ENCODE results near the gene DYNLRB1.
"Not testable (repeated sequence)": the region's sequence is repeated elsewhere in the genome, so short reads cannot be mapped to it uniquely, and the experiment has no call there.

Gene DYNLRB1

DNA sequence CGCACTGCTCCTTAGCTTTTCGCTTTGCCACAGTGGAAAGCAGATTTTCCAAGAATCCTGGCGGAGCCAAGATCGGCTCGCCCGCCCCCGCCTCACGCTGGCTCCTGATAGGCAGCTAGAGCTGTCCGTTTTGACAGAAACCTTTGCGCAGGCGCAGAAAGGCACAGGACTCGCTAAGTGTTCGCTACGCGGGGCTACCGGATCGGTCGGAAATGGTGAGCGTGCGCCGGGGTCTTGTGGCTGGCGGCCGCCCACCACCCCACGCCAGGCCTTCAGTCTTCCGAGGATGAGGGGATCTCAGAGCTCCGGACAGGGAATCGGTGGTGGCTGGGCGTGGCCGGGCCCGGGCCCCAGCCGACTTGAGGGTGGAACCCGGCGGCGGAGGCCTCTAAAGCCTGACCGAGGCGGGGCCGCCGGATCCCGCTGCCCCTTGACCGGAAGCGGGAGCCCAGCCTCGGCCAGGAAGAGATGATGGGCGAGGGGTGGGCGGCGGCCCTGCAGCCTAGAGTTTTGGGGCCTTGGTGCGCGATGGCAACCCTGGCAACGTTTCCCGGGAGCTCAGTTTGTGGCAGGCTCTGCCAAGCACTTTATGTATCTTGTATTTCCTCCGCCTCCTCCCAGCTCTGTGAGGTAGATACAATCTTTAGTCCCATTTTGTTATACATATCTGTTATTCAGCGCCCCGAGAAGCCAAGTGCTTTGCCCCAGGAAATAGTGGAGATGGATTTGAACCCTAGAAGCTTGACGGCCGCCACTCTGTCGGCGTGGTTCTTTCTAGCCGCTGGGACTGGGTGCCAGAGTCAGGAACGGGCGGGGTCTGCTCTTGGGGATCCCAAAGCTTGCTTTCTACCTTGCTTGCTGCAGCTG, at the start of gene DYNLRB1:
Gene DYNLRB1 (plus strand): TSS at position 176 of the 867 bp plus-strand sequence. CDS start 37 bp downstream, at position 213.
- peak; percentile 99 for DNase-seq

DNA sequence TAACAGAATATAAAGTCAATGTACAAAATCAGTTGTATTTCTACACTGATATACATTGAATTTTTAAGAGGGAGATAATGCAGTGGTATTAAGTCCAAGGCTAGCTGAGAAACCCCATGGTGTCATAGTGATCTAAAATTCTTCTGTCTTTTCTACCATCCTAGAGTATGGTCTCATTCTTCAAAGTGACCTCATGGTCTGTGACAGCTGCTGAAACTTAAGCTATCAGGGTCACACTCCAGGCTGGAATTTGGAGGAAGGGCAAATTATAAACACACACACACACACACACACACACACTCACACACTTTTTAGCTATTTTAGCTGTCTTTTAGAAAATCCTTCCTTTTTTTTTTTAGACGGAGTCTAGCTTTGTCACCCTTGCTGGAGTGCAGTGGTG, 47.3 kb upstream of the DYNLRB1 start:
- no peak for DNase-seq

DNA sequence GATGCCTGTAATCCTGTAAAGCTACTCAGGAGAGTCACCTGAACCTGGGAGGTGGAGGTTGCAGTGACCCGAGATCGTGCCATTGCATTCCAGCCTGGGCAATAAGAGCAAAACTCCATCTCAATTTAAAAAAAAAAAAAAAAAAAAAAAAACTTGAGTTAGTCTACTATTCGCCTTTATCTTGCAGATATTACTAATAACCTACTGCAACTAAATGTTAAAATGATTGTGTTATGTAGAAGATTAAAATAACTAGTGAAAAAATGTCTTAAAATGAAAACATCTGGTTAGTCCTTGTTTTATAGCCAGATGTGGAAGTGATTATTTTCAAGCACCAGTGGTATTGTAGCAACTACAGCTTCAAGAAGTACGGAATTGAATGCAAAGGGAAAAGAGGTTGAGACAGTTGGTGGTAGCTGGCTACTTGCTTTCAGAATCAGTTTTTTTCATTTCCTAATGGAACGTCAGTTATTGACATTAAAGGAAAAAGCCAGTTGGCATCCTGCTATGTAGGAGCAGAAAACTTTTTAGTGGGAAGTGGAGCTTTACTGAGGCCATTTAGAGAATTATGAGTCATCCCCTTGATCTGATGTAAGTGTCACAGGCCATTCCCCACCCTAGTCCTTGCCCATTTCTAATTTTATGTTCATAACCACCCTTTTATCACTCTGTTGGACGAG, 43.8 kb upstream of the DYNLRB1 start:
- peak; percentile 20 for DNase-seq

DNA sequence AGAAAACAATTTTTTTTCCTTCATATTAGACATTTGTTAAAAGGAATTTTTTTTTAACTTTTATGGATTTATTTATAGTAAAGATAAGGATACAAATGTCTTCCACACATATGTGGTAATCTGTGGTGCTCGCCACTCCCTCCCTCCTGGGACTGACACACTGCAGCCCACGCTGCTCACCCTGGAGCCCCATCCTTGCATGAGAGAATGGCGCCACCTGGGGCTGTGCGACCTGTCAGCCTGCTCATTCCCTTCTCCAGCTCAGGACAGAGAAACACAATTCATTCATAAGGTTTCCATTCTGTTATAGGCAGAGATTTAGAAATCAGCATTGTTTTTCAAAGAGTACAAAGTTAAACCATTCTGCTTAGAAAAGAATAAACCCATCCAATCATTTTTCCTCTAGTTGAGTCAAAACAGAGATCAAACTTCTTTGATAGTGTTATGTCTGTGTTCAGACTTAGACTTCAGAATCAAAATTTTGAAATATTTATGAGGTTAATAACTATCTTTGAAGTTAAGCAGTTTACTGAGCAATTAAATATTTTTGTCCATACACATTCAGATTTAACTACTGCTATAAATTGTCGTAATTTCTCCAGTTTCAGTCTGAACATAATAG, 42.8 kb upstream of the DYNLRB1 start:
- DNase-seq = peak; percentile 66

DNA sequence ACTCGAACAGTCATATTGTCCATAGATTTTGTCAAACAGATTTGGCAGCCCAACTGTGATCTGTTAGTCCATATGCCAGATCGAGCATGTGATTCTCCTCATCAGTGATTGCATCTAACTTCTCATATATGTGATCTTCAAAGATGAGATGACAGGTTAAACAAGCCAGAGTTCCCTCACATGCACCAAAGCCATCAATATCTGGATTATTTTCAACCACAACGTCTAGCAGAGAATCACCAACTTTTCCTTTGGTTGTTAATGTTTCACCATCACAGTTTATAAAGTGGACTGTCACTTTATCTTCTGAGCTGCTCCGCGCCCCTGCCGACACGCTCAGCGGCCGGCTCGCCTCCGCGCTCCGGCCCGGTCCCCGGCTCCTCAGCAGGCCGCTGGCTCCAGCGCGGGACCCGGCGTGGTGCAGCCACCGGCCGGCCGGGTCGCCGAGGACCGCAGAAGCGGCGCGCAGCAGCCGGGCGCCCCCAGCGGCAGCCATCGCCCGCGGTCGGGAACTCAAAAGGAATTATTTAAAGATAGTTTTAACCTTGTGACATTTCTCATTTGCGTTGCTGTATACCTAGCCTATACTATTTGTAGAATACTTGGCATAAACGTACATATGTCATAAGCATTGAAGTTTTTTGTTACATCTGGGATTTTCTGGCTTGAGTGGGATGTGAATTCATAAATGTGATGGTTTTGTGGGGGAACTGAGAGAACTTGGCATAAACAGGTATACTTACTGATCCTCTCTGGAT, 40.1 kb upstream of the DYNLRB1 start:
- DNase-seq = no peak

DNA sequence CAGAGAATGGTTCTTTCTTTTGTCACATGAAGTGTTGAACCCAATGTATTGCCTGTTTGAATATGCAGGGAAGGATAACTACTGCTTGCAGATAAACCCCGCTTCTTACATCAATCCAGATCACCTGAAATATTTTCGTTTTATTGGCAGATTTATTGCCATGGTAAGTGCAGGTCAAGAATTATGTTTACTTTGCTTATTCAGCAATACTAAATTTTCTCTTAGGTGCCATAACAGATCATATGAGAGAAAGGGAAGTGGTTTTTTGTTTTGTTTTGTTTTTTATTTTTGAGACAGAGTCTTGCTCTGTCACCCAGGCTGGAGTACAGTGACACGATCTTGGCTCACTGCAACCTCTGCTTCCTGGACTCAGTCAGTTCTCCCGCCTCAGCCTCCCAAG, 36.6 kb upstream of the DYNLRB1 start:
- DNase-seq = no peak

DNA sequence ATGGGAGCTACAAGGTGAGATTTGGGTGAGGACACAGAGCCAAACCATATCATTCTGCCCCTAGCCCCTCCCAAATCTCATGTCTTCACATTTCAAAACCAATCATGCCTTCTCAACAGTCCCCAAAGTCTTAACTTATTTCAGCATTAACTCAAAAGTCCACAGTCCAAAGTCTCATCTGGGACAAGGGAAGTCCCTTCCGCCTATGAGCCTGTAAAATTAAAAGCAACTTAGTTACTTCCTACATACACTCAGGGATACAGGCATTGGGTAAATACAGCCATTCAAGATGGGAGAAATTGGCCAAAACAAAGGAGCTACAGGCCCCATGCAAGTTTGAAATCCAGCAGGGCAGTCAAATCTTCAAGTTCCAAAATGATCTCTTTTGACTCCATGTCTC, 34.1 kb upstream of the DYNLRB1 start:
- DNase-seq = not testable (repeated sequence)

DNA sequence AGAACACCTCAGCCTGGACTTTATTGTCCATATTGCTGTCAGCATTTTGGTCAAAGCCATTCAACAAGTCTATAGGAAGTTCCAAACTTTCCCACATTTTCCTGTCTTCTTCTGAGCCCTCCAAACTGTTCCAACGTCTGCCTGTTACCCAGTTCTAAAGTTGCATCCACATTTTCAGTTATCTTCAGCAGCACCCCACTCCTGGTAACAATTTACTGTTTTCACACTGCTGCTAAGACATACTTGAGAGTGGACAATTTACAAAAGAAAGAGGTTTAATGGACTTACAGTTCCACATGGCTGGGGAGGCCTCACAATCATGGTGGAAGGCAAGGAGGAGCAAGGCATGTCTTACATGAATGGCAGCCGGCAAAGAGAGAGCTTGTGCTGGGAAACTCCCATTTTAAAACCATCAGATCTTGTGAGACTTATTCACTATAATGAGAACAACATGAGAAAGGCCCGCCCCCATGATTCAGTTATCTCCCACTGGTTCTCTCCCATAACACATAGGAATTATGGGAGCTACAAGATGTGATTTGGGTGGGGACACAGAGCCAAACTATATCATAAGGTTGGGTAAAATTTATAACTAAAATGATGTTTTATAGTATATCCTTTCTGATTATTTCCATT, 32.5 kb upstream of the DYNLRB1 start:
- DNase-seq = not testable (repeated sequence)

DNA sequence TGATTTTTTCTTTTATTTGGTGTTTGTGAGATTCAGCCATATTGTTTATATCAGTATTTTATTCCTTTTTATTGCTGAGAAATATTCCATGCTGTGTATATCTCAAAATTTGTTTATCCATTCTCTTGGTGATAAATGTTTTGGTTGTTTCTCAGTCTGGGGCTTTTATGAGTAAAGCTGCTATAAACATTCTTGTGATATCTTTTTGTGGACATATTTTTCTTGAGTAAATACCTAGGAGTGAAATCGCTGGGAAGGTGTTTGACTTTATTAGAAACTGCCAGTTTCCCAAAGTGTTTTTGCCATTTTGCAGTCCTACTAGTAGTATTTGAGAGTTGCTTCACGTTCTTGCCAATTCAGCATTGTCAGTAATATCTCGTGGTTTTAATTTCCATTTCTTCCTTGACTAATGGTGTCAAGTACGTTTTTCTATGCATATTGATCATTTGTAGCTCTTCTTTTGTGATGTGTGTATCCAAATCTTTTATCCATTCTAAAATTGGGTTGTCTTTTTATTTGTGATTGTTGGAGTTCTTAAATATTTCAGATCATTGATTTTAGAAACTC, 31.1 kb upstream of the DYNLRB1 start:
- no peak for DNase-seq

DNA sequence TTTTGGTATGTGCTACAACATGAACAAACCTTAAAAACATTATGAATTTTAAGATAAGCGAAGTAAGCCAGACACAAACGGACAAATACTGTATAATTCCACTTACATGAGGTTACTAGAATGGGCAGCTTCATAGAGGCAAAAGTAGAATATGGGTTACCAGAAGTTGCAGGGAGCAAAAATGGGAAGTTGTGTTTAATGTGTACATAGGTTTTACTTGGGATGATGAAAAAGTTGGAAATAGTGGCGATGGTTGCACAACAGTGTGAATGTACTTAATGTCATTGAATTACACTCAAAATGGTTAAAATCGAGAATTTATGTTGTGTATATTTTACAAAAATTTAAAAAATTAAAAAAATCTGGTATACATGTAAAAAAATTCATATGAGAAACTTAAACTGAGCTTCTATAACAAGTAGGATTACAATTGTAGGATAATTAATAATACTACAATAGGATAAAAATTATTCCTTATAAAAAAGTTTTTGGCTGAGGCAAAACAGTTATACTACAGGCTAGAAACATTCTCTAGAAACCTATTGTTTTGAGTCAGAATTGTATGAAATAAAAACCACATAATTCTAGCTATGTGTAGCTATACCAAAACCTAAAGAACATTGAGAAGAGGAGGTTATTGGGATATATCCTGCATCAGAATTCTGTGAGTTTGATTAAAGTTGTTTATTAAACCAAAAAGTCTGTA, 24.8 kb upstream of the DYNLRB1 start:
- DNase-seq = no peak

DNA sequence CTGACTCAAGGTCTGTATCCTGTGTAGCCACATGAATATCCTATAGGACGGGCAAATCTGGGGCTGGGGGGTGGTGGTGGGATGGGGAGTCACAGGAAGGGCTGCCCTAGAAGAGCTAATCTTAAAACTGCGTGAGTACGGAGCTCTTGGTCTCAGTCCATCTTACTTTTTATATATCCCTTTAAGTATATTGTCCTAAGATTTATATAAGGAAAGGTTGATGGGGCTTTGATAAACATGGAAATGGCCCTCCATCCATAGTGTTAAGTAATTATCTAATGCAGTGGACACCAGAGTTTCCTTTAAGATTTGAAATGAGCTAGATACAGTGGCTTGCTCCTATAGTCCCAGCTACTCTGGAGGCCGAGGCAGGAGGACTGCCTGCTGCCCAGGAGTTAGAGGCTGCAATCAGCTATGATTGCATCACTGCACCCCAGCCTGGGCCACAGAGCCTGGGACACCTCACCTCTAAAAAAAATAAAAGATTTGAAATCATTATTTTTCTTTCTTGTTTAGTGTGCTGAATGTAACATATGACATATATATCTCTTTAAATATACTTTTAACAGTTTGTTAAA, 24.2 kb upstream of the DYNLRB1 start:
- DNase-seq = no peak

DNA sequence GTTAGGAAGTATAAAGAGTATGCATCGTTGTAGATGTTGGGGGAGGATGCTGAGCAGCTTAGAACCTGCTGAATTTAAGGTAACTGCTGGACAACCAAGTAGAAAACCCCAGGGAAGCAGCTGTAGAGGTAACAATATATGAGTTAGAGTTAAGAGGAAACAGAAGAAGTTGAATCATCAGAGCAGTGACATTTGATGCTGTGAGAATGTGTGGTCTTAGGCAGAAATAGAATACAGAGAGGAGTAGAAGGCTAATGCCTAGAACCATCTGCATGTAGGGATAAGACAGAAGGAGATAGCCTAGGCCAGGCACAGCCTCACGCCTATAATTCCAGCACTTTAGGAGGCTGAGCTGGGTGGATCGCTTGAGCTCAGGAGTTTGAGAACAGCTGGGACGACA, 22.6 kb upstream of the DYNLRB1 start:
- no peak for DNase-seq

DNA sequence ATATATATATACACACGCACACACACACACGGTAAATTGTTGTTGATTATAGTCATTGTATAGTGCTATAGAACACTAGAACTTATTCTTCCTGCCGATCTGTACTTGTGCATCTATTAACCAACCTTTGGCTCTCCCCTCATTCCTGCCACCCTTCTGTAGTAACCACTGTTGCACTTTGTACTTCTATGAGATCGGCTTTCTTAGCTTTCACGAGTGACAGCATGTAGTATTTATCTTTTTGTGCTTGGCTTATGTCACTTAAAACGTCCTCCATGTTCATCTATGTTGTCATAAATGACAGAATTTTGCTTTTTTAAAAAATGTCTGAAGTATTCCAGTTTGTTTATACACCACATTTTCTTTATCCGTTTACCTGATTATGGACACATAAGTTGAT, 20.9 kb upstream of the DYNLRB1 start:
- no peak for DNase-seq

DNA sequence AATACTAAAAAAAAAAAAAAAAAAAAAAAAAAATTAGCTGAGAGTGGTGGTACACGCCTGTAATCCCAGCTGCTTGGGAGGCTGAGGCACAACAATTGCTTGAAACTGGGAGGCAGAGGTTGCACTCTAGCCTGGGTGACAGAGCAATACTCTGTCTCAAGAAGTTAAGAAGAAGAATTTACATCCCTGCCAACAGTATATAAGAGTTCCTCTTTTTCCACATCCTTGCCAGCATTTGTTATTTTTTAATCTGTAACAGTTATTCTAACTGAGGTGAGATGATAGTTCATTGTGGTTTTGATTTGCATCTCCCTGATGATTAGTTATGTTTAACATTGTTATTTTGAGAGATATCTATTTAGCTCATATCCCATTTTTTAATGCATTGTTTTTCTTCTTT, 20.3 kb upstream of the DYNLRB1 start:
- no peak for DNase-seq

DNA sequence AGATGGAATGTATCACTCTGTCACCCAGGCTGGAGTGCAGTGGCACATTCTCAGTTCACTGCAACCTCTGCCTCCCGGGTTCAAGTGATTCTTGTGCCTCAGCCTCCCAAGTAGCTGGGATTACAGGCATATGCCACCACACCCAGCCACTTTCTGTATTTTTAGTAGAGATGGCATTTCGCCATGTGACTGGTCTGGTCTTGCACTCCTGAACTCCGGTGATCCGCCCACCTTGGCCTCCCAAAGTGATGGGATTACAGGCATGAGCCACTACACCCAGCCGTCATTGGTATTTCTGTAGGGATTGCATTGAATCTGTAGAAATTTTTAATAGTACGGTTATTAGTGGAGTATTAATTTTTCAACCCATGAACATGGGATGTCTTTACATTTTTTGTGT, 18.6 kb upstream of the DYNLRB1 start:
- not testable (repeated sequence) for DNase-seq

DNA sequence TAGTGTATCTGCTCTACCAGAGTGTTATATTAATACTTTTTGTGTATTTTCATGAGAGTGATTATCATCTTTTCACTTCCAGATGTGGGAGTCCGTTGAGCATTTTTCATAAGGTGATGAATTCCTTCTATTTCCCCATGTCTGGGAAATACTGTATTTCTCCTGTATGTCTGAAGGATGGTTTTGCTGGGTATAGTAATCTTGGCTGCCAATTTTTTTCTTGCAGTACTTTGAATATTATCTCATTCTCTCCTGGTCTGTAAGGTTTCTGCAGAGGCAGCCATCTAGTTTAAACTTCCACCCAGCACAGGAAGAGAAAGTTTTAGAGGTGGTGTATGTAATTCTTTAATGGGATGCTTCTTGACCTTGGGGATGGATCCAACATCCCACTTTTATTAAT, 15.4 kb upstream of the DYNLRB1 start:
- DNase-seq = no peak

DNA sequence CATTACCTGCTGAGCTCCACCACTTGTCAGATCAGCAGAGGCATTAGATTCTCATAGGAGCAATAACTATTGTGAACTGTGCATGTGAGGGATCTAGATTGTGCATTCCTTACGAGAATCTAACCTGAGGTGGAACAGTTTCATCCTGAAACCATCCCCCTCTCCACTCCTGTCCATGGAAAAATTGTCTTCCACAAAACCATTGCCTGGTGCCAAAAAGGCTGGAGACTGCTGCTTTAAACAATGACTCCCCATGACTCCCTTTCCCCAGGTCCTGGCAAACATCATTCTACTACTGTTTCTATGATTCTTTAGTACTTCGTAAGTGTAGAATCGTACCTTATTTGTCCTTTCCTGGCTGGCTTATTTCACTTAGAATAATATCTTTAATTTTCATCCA, 9.7 kb upstream of the DYNLRB1 start:
- peak; percentile 31 for DNase-seq

DNA sequence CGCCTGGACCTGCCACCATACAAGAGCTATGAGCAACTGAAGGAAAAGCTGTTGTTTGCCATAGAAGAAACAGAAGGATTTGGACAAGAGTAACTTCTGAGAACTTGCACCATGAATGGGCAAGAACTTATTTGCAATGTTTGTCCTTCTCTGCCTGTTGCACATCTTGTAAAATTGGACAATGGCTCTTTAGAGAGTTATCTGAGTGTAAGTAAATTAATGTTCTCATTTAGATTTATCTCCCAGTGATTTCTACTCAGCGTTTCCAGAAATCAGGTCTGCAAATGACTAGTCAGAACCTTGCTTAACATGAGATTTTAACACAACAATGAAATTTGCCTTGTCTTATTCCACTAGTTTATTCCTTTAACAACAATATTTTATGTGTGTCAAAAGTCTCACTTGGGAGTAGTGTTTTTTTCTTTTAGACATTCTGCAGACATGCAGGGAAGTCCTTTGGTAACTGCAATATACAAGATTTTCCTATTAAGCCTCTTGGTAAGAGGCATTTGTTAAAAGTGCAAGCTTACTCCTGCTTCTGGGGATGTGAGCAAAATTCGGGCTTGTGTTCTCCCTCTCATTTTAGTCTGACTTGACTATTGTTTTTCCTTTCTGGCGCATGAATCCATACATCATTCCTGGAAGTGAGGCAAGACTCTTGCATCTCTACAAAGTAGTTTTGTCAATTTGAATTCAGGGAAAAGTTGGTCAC, 8.4 kb upstream of the DYNLRB1 start:
- no peak for DNase-seq

DNA sequence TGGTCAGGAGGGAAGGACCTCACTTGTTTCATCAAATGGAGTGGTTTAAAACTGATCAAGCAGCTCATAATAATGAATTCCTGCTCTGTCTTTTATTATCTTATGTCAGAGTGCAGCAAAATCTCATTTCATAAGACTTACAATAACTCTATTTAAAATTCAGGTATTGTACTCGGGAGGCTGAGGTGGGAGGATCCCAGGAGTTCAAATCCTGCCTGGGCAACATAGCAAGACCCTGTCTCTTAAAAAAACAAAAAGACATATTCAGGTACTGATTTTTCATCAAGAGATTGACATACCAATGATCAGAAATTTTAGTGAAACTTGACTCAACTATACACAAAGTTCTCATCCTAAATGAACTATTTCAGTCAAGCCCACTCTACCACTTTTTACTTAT, 5.6 kb upstream of the DYNLRB1 start:
- no peak for DNase-seq

DNA sequence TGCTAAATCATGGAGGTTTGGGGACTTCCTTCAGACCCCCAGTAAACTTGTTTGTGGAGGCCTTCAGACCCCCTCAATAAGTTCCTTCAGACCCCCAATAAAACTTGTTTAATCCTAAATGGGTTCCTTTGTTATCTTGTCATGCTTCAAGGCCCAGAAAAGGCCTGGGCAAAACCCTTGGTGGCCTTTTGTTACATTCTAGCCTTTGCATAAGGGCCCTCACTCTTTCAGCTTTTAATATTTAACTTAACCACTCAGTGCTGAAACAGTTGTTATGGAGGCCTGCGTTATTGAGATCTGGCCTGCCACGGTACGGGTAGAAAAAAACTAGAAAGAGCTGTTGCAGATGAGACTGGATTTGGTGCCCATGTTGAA, 4.3 kb upstream of the DYNLRB1 start:
- DNase-seq = no peak
